Stimulated activated CD8-positive, alpha-beta memory T cell treated with anti-CD3 and anti-CD28 coated beads, Interleukin-15, amount 100 ng/mL, for 24 hours (primary cell): ENCODE measurements around the gene CCDC88C.
"Not testable (repeated sequence)": the region's sequence is repeated elsewhere in the genome, so short reads cannot be mapped to it uniquely, and the experiment has no call there.

ENCODE experiments used
- DNase-seq: peaks from one replicate; pipeline ENCODE4 v3.0.0-alpha.2; 2020; ENCODE audit warnings: low read depth

The CCDC88C gene

GRCh38 chr14:91264151-91265150 lies 153.2 kb downstream of the CCDC88C start:
- DNase-seq = no peak

DNA sequence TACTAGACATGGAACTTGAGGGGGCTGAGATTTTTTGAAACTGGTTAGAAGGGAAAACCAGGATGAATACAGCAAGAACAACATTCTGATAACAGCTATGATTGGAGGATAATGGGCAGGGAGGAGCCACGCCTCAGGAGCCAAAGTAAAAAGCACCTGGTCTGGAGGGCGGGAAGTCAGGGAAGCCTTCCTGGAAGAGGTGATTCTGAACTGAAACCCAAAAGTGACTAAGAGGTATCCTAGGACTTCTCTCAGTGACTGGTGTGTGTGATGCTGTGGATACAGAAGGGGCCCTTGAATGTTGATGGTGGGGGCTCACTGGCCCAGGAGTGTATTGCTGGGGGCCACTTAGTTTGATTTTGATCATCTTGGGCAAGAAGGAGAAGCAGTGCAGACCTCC lies 154.3 kb downstream of the CCDC88C start:
- no peak for DNase-seq

- no peak for DNase-seq
Measured at GRCh38 chr14:91261986-91262549, 155.6 kb downstream of the CCDC88C start.

- no peak for DNase-seq
Measured at GRCh38 chr14:91261115-91261514, 156.5 kb downstream of the CCDC88C start.

DNA sequence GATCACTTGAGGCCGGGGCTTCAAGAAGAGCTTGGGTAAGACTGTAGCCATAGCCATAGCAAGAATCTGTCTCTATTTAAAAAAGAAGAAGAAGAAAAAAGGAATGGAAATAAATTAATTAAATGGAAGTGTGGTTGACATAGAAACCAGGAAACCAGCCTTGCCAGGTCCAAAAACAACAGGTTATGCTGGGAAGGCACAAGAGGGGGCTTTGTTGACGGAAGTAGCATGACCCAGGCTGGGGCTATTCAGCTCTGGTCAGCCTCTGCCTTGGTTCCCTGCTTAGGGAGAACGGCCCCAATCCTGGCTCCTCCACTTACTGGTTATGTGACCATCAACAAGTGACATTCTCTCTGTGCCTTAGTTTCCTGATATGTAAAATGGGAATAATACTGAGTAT lies 158.7 kb downstream of the CCDC88C start:
- DNase-seq = no peak

DNA sequence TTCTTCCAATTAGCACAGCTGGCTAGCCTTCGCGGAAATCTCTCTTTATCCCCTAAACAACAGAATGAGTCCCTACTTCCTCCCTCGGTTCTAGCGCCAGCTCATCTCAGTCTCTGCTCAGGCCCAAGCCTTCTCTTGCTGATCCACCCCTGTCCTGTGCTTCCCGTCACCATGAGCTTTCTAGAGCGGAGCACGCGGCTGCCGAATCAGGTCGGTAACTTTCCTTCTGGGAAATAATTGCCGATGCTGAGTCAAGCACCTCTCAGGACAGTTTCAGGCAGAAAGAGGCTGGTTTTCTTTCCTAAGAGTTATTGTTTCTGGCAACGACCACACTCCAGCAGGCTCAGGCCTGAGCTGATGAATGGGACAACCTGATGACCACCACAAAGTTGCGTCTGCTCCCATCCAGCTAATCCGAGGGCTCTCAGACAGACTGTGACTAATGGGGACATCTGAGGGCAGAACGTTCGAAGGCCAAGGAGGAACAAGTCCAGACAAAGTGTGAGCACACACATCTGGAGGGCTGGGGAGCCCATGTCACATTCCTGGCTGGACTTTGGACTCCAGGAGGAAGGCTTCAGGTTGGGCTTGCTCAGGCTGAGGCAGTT lies 159.5 kb downstream of the CCDC88C start:
- DNase-seq = no peak

DNA sequence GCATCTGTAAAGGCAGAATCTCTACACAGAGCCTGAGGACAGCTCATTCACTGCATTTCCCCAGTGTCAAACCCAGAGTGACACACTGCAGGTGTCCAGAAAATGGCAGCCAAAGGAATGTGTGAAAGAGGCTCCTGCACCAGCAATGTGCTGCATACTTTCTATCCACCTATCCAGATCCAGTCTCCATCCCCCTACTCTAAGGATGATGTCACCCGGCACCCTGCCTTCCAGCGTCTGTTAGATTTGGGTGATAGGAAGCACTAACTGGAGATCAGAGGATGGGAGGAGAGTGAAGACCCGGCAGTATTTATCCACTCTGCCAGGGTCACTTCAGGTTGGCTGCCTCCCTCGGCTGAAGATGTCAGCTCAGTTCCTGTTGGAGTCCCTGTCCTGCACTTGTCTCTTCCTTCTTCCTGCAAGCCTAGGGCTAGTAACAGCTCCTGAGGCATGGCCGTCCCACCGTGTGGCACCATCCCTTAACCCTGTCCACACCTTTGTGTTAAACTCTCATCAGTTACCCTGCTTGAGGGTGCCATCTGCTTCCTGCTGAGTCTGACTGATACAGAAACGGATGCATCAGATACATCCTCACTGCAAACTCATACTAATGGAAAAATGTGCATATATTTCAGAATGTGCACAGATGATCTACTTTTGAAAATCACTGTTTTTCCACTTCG lies 160.2 kb downstream of the CCDC88C start:
- no peak for DNase-seq

DNA sequence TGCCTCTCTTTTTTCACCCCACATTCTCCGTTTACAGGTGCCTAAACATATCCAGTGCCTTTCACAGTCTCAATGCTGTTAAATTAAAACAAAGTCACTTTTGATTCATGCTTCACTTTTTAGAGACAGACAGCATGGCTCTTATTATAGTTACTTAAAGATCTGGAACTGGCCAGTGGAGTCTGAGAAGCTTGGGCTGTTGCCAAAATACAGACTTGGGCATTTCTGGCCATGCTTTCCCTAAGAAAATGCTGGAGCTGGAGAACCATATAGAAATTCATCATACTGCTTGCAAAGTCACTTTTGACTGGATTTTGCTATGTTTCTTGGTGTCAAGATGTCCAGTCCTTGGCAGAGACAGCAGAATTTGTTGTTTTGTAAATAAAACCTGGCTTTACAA lies 161.0 kb downstream of the CCDC88C start:
- DNase-seq = no peak

DNA sequence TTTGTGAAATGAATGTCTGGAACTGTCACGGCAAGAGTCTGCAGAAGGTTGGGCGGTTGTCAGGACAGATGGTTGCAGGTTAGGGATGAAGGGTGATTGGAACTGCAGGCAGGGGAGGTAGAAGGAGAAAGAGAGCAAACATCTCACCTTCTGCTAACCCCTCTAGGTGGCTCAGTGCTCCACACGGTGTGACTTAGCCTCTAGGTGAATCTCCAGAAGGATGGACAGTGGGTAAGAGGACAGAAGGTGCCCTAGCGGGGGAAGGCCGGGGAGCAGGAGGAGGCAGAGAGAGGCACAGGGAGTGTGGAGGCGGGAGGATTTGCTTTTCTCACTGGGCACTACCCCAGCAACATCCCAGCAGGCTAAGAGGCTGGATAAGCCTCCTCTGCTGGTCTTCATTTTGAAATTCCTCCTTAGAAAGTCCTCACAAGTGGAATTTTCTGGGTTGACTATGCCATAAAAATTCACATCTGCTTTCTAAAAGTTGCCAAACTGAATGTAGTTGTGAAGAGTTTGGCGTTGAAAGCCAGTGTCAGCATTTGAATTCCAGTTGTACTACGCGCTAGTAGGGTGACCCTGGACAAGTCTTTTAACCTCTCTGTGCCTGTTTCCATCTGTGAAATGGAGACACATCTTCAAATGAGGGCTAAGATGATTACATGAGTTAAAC lies 162.5 kb downstream of the CCDC88C start:
- DNase-seq = no peak

DNA sequence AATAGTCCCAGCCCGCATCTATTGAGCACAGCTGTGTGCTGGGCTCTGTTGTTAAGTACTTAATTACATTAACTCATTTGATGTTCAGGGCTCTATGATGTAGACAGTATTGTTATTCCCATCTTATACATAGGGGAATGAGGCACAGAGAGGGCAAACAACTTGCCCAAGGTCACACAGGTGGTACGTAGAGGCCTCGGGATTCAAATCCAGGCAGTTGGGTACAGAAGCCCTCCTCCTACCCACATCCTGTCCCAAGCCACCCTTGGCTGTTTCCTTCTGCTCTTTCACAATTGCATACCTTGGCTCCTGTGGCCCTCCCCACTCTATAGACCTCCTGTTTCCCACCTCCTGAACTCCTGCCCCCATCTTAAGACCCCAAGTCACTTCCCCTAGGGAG lies 163.2 kb downstream of the CCDC88C start:
- no peak for DNase-seq

- no peak for DNase-seq
Measured at GRCh38 chr14:91253795-91254323, 163.8 kb downstream of the CCDC88C start.

DNA sequence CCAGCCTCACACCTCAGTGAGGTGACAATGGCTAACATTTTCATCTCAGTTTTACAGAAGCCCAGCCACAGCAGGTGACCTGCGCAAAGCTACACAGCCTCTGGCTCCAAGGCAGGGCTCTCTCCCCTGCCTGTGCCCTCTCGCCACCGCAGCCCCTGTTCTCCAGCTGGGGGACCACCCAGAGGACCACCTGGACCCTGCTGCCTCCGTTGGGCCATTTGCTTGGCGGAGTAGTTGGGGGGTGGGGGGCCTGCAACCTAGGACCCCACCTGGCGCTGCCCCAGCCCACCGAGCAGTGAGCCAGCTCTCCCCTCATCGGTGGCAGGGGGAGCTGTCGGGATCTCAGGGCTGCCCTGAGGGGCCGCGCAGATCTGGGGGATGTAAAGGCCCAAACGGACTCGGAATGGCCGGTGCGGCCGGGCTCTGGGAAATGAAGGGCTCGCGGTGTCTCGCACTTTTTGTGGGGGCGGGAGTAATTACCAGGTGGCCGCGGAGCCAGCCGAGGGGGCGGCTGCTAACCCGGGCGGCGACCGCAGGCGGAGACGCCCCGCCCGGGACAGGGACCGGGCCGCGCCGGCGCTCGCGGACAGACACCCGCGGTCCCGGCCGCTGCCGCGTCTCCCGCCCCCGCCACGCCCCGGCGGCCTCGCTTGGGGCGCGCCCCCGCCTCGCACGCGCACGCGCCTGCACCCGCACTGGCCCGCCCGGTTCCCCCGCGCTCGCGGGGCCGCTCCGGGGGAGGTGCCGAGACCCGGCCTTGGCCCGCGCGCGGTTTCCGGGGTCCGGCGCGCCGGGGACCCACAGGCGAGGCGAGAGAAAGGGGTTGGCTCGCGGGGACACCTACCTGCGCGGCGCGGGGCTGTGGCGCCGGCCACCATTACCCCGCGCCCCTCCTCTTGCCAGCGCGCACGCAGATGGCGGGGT lies 164.5 kb downstream of the CCDC88C start:
- DNase-seq = no peak

- no peak for DNase-seq
Measured at GRCh38 chr14:91250912-91251311, 166.7 kb downstream of the CCDC88C start.

GRCh38 chr14:91249841-91250616 lies 167.6 kb downstream of the CCDC88C start:
- DNase-seq = no peak

GRCh38 chr14:91246051-91246852 lies 171.4 kb downstream of the CCDC88C start:
- no peak for DNase-seq

DNA sequence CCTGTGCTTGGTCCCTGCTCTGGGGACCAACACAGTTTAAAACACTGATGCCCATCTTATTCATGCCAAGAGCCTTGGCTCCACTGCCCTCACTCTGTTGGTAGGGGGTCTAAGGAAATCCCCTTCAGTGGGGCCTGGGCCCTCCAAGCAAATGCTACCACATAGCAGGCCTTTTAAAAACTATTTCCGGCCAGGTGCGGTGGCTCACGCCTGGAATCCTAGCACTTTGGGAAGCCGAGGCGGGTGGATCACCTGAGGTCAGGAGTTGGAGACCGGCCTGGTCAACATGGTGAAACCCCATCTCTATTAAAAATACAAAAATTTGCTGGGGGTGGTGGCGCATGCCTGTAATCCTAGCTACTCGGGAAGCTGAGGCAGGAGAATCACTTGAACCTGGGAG lies 172.0 kb downstream of the CCDC88C start:
- not testable (repeated sequence) for DNase-seq

DNA sequence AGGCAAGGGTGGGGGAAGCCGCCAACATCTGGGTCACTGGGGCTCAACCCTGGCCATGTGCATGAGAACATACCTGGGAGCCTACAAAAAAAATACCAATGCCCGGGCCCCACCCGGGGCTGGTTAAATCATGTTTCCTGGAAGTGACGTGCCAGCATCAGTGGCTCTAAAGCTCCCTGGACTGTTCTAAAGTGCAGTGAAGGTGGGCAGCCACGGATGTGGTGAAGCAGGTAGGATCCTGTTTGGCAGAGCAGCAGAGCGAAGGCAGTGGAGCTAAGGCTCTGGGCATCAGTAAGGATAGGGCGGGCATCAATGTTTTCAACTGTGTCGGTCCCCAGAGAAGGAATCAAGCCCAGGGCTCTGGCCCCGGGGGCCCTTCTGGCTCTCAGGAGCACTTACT lies 172.6 kb downstream of the CCDC88C start:
- no peak for DNase-seq

DNA sequence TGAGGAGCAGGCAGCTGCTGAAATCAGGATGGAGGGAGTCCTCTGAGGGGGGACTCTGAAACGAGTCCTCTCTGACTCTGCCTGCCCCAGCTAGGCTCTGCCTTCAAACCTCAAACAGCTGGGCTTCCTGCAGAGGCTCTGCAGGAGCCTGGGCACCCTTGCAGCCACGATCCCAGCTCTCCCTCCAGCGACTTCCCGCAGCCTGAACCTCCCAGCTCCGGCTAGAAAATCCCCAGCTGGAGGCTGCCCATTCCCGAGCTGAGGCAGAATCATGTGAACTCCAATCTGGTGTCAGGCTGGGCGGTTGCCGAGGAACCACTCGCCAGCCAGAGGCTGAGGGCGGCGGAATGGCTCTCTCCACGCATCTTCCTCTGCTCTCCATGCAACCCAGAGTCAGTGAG lies 173.1 kb downstream of the CCDC88C start, which contains the start of gene GPR68:
GPR68 (minus strand) TSS at position 204 of the 401 bp plus-strand sequence. CDS start 9,654 bp downstream, outside the sequence.
- no peak for DNase-seq

- no peak for DNase-seq
Measured at GRCh38 chr14:91243074-91243471, 174.5 kb downstream of the CCDC88C start.
